Stimulated activated CD4-positive, alpha-beta T cell treated with anti-CD3 and anti-CD28 coated beads, TNF-alpha, amount 100 ng/mL, for 48 hours (primary cell): ENCODE measurements around the gene BCAT1.
"Not testable (repeated sequence)": the region's sequence is repeated elsewhere in the genome, so short reads cannot be mapped to it uniquely, and the experiment has no call there.

Experiments
- DNase-seq, 3 donors: peaks; one replicate each; pipeline ENCODE4 v3.0.0-alpha.2; 2020; ENCODE audit warnings: low read depth in 3 of 3

Gene BCAT1

GRCh38 chr12:24856541-24856940 is 92.4 kb downstream of the BCAT1 start:
- DNase-seq = no peak

GRCh38 chr12:24854908-24855307 is 94.0 kb downstream of the BCAT1 start:
- DNase-seq = no peak

GRCh38 chr12:24854017-24854416 is 94.9 kb downstream of the BCAT1 start:
- DNase-seq = no peak

- no peak for DNase-seq
Observed at GRCh38 chr12:24853588-24853987, 95.3 kb downstream of the BCAT1 start.

- DNase-seq = no peak
Observed at GRCh38 chr12:24853094-24853493, 95.8 kb downstream of the BCAT1 start.

GRCh38 chr12:24852420-24852819 is 96.5 kb downstream of the BCAT1 start:
- DNase-seq = no peak

- DNase-seq = not testable (repeated sequence)
Observed at GRCh38 chr12:24851883-24852282, 97.0 kb downstream of the BCAT1 start.

GRCh38 chr12:24851341-24851740 is 97.6 kb downstream of the BCAT1 start:
- no peak for DNase-seq

- DNase-seq = no peak
Observed at GRCh38 chr12:24850496-24850895, 98.4 kb downstream of the BCAT1 start.

- no peak for DNase-seq
Observed at GRCh38 chr12:24848941-24849477, 99.9 kb downstream of the BCAT1 start.

GRCh38 chr12:24846689-24847088 is 102.2 kb downstream of the BCAT1 start:
- DNase-seq = no peak

GRCh38 chr12:24845615-24846014 is 103.3 kb downstream of the BCAT1 start:
- no peak for DNase-seq

- DNase-seq = no peak
Observed at GRCh38 chr12:24840046-24840800, 108.7 kb downstream of the BCAT1 start.

GRCh38 chr12:24839268-24839791 is 109.6 kb downstream of the BCAT1 start:
- peak; percentile 51 to 76 (median 57) for DNase-seq

- peak in 1 of 3 donors; percentile 2 for DNase-seq
Observed at GRCh38 chr12:24838531-24838950, 110.4 kb downstream of the BCAT1 start.

- no peak for DNase-seq
Observed at GRCh38 chr12:24835377-24835776, 113.5 kb downstream of the BCAT1 start.

- no peak for DNase-seq
Observed at GRCh38 chr12:24833513-24833912, 115.4 kb downstream of the BCAT1 start.

- no peak for DNase-seq
Observed at GRCh38 chr12:24823808-24824515, 124.9 kb downstream of the BCAT1 start.

- DNase-seq = no peak
Observed at GRCh38 chr12:24822121-24822899, 126.6 kb downstream of the BCAT1 start.

GRCh38 chr12:24821691-24822090 is 127.2 kb downstream of the BCAT1 start:
- no peak for DNase-seq

- no peak for DNase-seq
Observed at GRCh38 chr12:24820872-24821271, 128.0 kb downstream of the BCAT1 start.

GRCh38 chr12:24818351-24818750 is 130.6 kb downstream of the BCAT1 start:
- DNase-seq = no peak
